B cell (primary cell): ENCODE results near the gene PTGER3. TPM values are rescaled to one million over a fixed set of nuclear protein-coding genes. Genes with fewer than 3 reads are reported as not detected.

Experiments used
- ATAC-seq: fragments of 200-7000 bp; cut with Tn5 transposase; one replicate; pipeline ENCODE4 v1.10.0; 2021; ENCODE audit warnings: low read depth, mild to moderate bottlenecking, moderate number of reproducible peaks, moderate library complexity
- CTCF ChIA-PET: fragments of 350-600 bp; sonication (Branson Sonifier 250); formaldehyde crosslinking; loops from one replicate; lab custom pipeline; 2021; ENCODE audit warnings: antibody characterized with exemption, inconsistent platforms; lab: Charles Lee
- POLR2A ChIA-PET: fragments of 350-600 bp; sonication (Branson Sonifier 250); formaldehyde crosslinking; loops from one replicate; lab custom pipeline; 2021; ENCODE audit warnings: antibody characterized with exemption; lab: Charles Lee
- DNase-seq: peaks from one replicate; pipeline ENCODE4 v3.0.0; 2013
- H2AFZ ChIP-seq: 2 replicates; pipeline ENCODE4 v1.6.1; 2012; ENCODE audit warnings: mild to moderate bottlenecking, low read depth, low read length; ENCODE audit not compliant: insufficient read depth, poor library complexity, severe bottlenecking
- H3K27ac ChIP-seq, 2 donors: 1 replicate in 1 of 2; 2 replicates in 1 of 2; pipeline ENCODE4 v1.5.1; 2012 to 2013; ENCODE audit warnings: low read length in 2 of 2, mild to moderate bottlenecking in 2 of 2, moderate library complexity in 1 of 2
- H3K27me3 ChIP-seq, 4 experiments: fragments of 200-600 bp in 1 of 4; sonication (generic) in 1 of 4; replicated peaks in 1 of 4; 1 replicate in 2 of 4; 2 replicates in 2 of 4; pipeline versions ENCODE4 v1.6.1 to v1.7.0; 2013 to 2016; ENCODE audit warnings: low read length in 3 of 4, mild to moderate bottlenecking in 2 of 4, mixed read lengths in 1 of 4, moderate library complexity in 1 of 4; ENCODE audit not compliant: insufficient read depth in 4 of 4, control insufficient read depth in 3 of 4; ENCODE audit errors: control extremely low read depth in 1 of 4
- H3K36me3 ChIP-seq, 2 experiments: replicated peaks in 1 of 2; 1 replicate in 1 of 2; 2 replicates in 1 of 2; pipeline versions ENCODE4 v1.6.1 to v1.7.1; 2013; ENCODE audit warnings: low read length in 1 of 2; ENCODE audit not compliant: insufficient read depth in 2 of 2, control insufficient read depth in 1 of 2; ENCODE audit errors: control extremely low read depth in 1 of 2, extremely low read depth in 1 of 2
- H3K4me1 ChIP-seq, 2 donors: fragments of 200-600 bp in 1 of 2; sonication (generic) in 1 of 2; 1 replicate in 1 of 2; 2 replicates in 1 of 2; pipeline versions ENCODE4 v1.5.1 to v1.6.1; 2013 to 2017; ENCODE audit warnings: low read length in 2 of 2; ENCODE audit not compliant: control insufficient read depth in 2 of 2, insufficient read depth in 2 of 2
- H3K4me2 ChIP-seq: replicated peaks from 2 replicates; pipeline ENCODE3; 2012; ENCODE audit warnings: mild to moderate bottlenecking, low read depth, low read length; ENCODE audit not compliant: poor library complexity, severe bottlenecking
- H3K4me3 ChIP-seq, 5 experiments: fragments of 200-600 bp in 1 of 5; sonication (generic) in 1 of 5; 1 replicate in 3 of 5; 2 replicates in 2 of 5; pipeline versions ENCODE4 v1.5.1 to v1.7.0; 2011 to 2016; ENCODE audit warnings: low read length in 4 of 5, mild to moderate bottlenecking in 4 of 5, low read depth in 2 of 5, control low read depth in 1 of 5, moderate library complexity in 1 of 5; ENCODE audit not compliant: insufficient read depth in 1 of 5; ENCODE audit errors: control extremely low read depth in 1 of 5, extremely low read depth in 1 of 5
- H3K79me2 ChIP-seq: fragments of 200-600 bp; sonication (generic); one replicate; pipeline ENCODE4 v1.6.0; 2016; ENCODE audit warnings: low read length; ENCODE audit not compliant: control insufficient read depth, insufficient read depth
- H3K9ac ChIP-seq: fragments of 200-600 bp; sonication (generic); 2 replicates; pipeline ENCODE4 v1.6.1; 2017; ENCODE audit warnings: mild to moderate bottlenecking, low read length, moderate library complexity
- H3K9me3 ChIP-seq, 3 donors: one replicate each; pipeline versions ENCODE4 v1.6.1 to v1.7.1; 2013; ENCODE audit warnings: low read length in 2 of 3; ENCODE audit not compliant: control insufficient read depth in 2 of 3, insufficient read depth in 1 of 3; ENCODE audit errors: control extremely low read depth in 1 of 3
- H4K20me1 ChIP-seq: 2 replicates; pipeline ENCODE4 v1.6.0; 2012; ENCODE audit warnings: mild to moderate bottlenecking, low read length; ENCODE audit not compliant: insufficient read depth, control insufficient read depth, poor library complexity, severe bottlenecking
- H3K27ac Mint-ChIP-seq: one replicate; pipeline ENCODE4 v1.8.0; 2021; ENCODE audit warnings: mixed read lengths
- H3K27me3 Mint-ChIP-seq: one replicate; pipeline ENCODE4 v1.8.0; 2021; ENCODE audit warnings: mixed read lengths
- H3K4me1 Mint-ChIP-seq: one replicate; pipeline ENCODE4 v1.8.0; 2021; ENCODE audit warnings: mixed read lengths
- H3K4me3 Mint-ChIP-seq: one replicate; pipeline ENCODE4 v1.8.0; 2021; ENCODE audit warnings: mixed read lengths
- H3K9me3 Mint-ChIP-seq: one replicate; pipeline ENCODE4 v1.8.0; 2022; ENCODE audit warnings: mixed read lengths; ENCODE audit not compliant: insufficient read depth
- EZH2 ChIP-seq: IDR thresholded peaks from 2 replicates; pipeline ENCODE4 v1.6.1; 2012; ENCODE audit warnings: borderline replicate concordance, low read depth, mild to moderate bottlenecking, moderate library complexity, low read length; ENCODE audit not compliant: insufficient read depth, poor library complexity, severe bottlenecking
- WGBS: methylation state at CpG from one replicate; pipeline ENCODE4 v1.1.5; 2013; ENCODE audit warnings: missing lambda C conversion rate; ENCODE audit not compliant: insufficient coverage; 5-methylcytosine and 5-hydroxymethylcytosine counted together
- intact Hi-C: fragments of 100-400 bp; cut with micrococcal nuclease; formaldehyde crosslinking; loops from one replicate; pipeline ENCODE4 v1.10.0; 2022
- polyA plus RNA-seq: library from polyadenylated mRNA; depleted of rRNA; stranded (reverse); fragments of >200 nt; gene quantifications from 2 replicates; pipeline ENCODE4 v1.2.3, GENCODE V29; 2012
- total RNA-seq, 2 donors: library from RNA; stranded (reverse); fragments of 120-200 nt in 1 of 2; gene quantifications; 1 replicate in 1 of 2; 2 replicates in 1 of 2; pipeline versions ENCODE4 v1.2.3 to v1.2.4, GENCODE V29; 2013 to 2022
- TF ChIP-seq, protein P1 (sequence below): fragments of 200-600 bp; IDR thresholded peaks from one replicate; pipeline ENCODE4 v1.8.0; 2022; ENCODE audit warnings: antibody characterized with exemption, mild to moderate bottlenecking

Gene PTGER3
- total and polyA plus RNA-seq, 2 donors (not counting 1 experiment from before 2014, with no cell fraction given), result 0.27 TPM; not detected in 1

DNA sequence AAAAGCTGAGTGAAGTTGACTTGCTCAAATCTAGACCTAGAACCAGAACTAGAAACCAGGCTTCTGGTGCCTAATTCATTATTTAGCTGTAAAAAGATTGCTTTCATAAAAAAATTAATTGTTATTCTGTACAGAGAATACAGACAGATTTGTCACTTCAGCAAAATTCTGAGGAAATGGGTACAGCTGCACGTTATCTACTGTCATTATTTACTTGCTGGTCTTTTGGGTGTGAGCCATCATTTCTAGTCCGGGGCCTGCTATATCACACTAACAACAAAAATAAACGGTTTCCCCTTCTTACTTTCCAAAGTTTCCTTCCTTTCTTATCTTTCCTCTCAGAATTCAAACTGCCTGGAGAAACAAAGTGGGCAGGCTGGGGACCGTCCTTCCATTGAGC is 68.3 kb downstream of the PTGER3 start:
- H3K4me1 Mint-ChIP-seq, result peaks cover 3% of the 10 kb centered on the region
- no peak for DNase-seq
- TF ChIP-seq, protein P1, sequence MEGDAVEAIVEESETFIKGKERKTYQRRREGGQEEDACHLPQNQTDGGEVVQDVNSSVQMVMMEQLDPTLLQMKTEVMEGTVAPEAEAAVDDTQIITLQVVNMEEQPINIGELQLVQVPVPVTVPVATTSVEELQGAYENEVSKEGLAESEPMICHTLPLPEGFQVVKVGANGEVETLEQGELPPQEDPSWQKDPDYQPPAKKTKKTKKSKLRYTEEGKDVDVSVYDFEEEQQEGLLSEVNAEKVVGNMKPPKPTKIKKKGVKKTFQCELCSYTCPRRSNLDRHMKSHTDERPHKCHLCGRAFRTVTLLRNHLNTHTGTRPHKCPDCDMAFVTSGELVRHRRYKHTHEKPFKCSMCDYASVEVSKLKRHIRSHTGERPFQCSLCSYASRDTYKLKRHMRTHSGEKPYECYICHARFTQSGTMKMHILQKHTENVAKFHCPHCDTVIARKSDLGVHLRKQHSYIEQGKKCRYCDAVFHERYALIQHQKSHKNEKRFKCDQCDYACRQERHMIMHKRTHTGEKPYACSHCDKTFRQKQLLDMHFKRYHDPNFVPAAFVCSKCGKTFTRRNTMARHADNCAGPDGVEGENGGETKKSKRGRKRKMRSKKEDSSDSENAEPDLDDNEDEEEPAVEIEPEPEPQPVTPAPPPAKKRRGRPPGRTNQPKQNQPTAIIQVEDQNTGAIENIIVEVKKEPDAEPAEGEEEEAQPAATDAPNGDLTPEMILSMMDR, result no peak
- no peak for TF ChIP-seq EZH2
- intact Hi-C loops, result no loop called here
- H3K4me3 Mint-ChIP-seq, result no peak overlapping the region
- H2AFZ ChIP-seq, result no peak overlapping the region
- H3K9me3 ChIP-seq, result no peaks in the 10 kb centered on the region
- H3K27ac Mint-ChIP-seq, result no peak overlapping the region
- CTCF ChIA-PET, result no interaction called here
- H3K36me3 ChIP-seq, result no peaks in the 10 kb centered on the region
- H3K27me3 ChIP-seq, result peaks cover 0 to 6% (median 2%) of the 10 kb centered on the region in 4 experiments
- H3K27me3 Mint-ChIP-seq, result peaks cover 22% of the 10 kb centered on the region
- H4K20me1 ChIP-seq, result no peaks in the 10 kb centered on the region
- POLR2A ChIA-PET, result no interaction called here
- 6% methylated on average over 3 of the region's 4 CpGs for WGBS
- H3K4me2 ChIP-seq, result no peak overlapping the region
- no peaks in the 10 kb centered on the region for H3K79me2 ChIP-seq
- no peak overlapping the region for H3K9ac ChIP-seq
- no peaks in the 10 kb centered on the region for H3K4me1 ChIP-seq
- H3K4me3 ChIP-seq, result no peak overlapping the region
- no peaks in the 10 kb centered on the region for H3K9me3 Mint-ChIP-seq
- ATAC-seq, result no peak
- no peak overlapping the region for H3K27ac ChIP-seq

DNA sequence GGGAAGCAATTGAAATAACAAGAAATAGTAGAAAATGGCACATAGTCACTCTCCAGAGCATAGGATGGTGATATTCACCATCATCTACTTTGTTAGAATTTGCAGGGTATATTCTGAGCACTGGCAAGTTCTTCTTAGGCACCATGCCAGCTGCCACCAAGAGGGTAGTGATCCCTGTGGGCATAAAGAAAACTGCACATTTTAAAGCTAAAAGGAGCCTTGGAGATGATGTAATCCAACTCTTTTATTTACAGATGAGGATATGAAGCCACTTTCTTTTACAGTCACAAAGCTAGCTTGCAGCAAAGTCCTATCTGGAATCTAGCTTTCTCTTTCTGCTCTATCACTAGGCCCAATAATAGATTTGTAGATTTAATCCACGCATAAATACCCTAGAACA is 69.0 kb downstream of the PTGER3 start:
- no CpG with 5 or more reads among the region's 1 CpG for WGBS
- Mint-ChIP-seq H3K4me1 (peaks cover 3% of the 10 kb centered on the region), H3K27ac (no peak overlapping the region), H3K27me3 (peaks cover 20% of the 10 kb centered on the region), H3K9me3 (no peaks in the 10 kb centered on the region), H3K4me3 (no peak overlapping the region)
- Histone ChIP-seq H3K4me1 (no peaks in the 10 kb centered on the region), H3K4me2 (no peak overlapping the region), H3K9ac (no peak overlapping the region), H3K79me2 (no peaks in the 10 kb centered on the region), H4K20me1 (no peaks in the 10 kb centered on the region), H3K4me3 (no peak overlapping the region), H3K9me3 (no peaks in the 10 kb centered on the region), H3K27me3 (peaks cover 0 to 6% (median 2%) of the 10 kb centered on the region in 4 experiments), H2AFZ (no peak overlapping the region), H3K27ac (no peak overlapping the region), H3K36me3 (no peaks in the 10 kb centered on the region)
- DNase-seq (no peak), ATAC-seq (no peak)
- intact Hi-C loops, result no loop called here
- ChIA-PET CTCF (no interaction called here), POLR2A (no interaction called here)
- no peak for TF ChIP-seq EZH2
- TF ChIP-seq, protein P1, result no peak
